Uterus (tissue), 4 donors: Measurements from ENCODE around the gene OR10V1. TPM values are rescaled to one million over a fixed set of nuclear protein-coding genes. Genes with fewer than 3 reads are reported as not detected.

Experiments
- DNase-seq, 2 donors: peaks; one replicate each; pipeline ENCODE4 v3.0.0-alpha.2; 2019 to 2020
- H3K27ac ChIP-seq, 2 donors: fragments of 200-600 bp; sonication (generic); 1 replicate in 1 of 2; 2 replicates in 1 of 2; pipeline ENCODE4 v1.5.1; 2016 to 2018
- H3K27me3 ChIP-seq, 2 donors: fragments of 200-600 bp; sonication (generic); one replicate each; pipeline ENCODE4 v1.5.1; 2018 to 2019; ENCODE audit warnings: control low read depth in 1 of 2
- H3K36me3 ChIP-seq, 2 donors: fragments of 200-600 bp; sonication (generic); one replicate each; pipeline ENCODE4 v1.5.1; 2019; ENCODE audit warnings: control low read depth in 1 of 2
- H3K4me1 ChIP-seq, 2 donors: fragments of 200-600 bp; sonication (generic); one replicate each; pipeline ENCODE4 v1.5.1; 2018 to 2019; ENCODE audit warnings: control low read depth in 1 of 2
- H3K4me3 ChIP-seq, 2 donors: fragments of 200-600 bp; sonication (generic); 1 replicate in 1 of 2; 2 replicates in 1 of 2; pipeline ENCODE4 v1.5.1; 2018 to 2019; ENCODE audit warnings: mild to moderate bottlenecking in 1 of 2
- H3K9me3 ChIP-seq, 2 donors: fragments of 200-600 bp; sonication (generic); one replicate each; pipeline ENCODE4 v1.5.1; 2019; ENCODE audit warnings: control low read depth in 1 of 2
- CTCF ChIP-seq, 4 experiments: fragments of 200-600 bp in 2 of 4; fragments of 450-650 bp in 2 of 4; sonication (generic) in 2 of 4; IDR thresholded peaks; one replicate each; pipeline ENCODE4 v1.5.1; 2016 to 2019; ENCODE audit warnings: antibody characterized with exemption in 4 of 4, mild to moderate bottlenecking in 2 of 4, moderate library complexity in 1 of 4
- POLR2A ChIP-seq, 2 donors: fragments of 450-650 bp; IDR thresholded peaks; one replicate each; pipeline ENCODE4 v1.6.1; 2016; ENCODE audit warnings: antibody characterized with exemption in 2 of 2, mild to moderate bottlenecking in 1 of 2, moderate library complexity in 1 of 2
- intact Hi-C: fragments of 100-400 bp; cut with DNase I; formaldehyde crosslinking; loops from one replicate; pipeline ENCODE4 v1.15.1; 2023; ENCODE audit warnings: low total_unique reads
- total RNA-seq, 4 donors: library from RNA; depleted of rRNA in 3 of 4; stranded (reverse); fragments of >200 nt in 3 of 4; gene quantifications; one replicate each; pipeline versions ENCODE4 v1.1.0 to v1.2.4, GENCODE V29; 2014 to 2023
- donor health status: DM: yes; HTN: yes; CAD: no.

Gene OR10V1
- not detected for total RNA-seq

- H3K4me3 ChIP-seq, result no peak within 1 kb of the TSS
- no peaks in the 10 kb centered on the region for H3K27me3 ChIP-seq
- intact Hi-C loops, result no loop called here
- DNase-seq, result no peak
- TF ChIP-seq POLR2A (IDR thresholded peaks at IDR 0.05) (no peak), CTCF (IDR thresholded peaks at IDR 0.05) (no peak)
- H3K9me3 ChIP-seq, result no peaks in the 10 kb centered on the region
- no peak within 1 kb of the TSS for H3K27ac ChIP-seq
- no peaks in the 10 kb centered on the region for H3K36me3 ChIP-seq
- H3K4me1 ChIP-seq, result no peaks in the 10 kb centered on the region
These were observed at the start of gene OR10V1 for GRCh38 chr11:59713745-59714144. OR10V1 (minus strand) TSS chr11:59713845; CDS start chr11:59713845, 0 bp downstream.

GRCh38 chr11:59761993-59762392 is 48.3 kb upstream of the OR10V1 start:
- no peaks in the 10 kb centered on the region for H3K9me3 ChIP-seq
- no peak overlapping the region for H3K4me3 ChIP-seq
- no peaks in the 10 kb centered on the region for H3K36me3 ChIP-seq
- H3K27ac ChIP-seq, result no peak overlapping the region
- TF ChIP-seq POLR2A (IDR thresholded peaks at IDR 0.05), result no peak
- no peak for TF ChIP-seq CTCF (IDR thresholded peaks at IDR 0.05)
- no peaks in the 10 kb centered on the region for H3K27me3 ChIP-seq
- H3K4me1 ChIP-seq, result no peaks in the 10 kb centered on the region
- no peak for DNase-seq
- intact Hi-C loops, result no loop called here

GRCh38 chr11:59760771-59761170 is 47.1 kb upstream of the OR10V1 start:
- H3K9me3 ChIP-seq, result no peaks in the 10 kb centered on the region
- H3K4me1 ChIP-seq, result no peaks in the 10 kb centered on the region
- intact Hi-C loops, result no loop called here
- no peak overlapping the region for H3K27ac ChIP-seq
- no peak for TF ChIP-seq CTCF (IDR thresholded peaks at IDR 0.05)
- no peak for TF ChIP-seq POLR2A (IDR thresholded peaks at IDR 0.05)
- no peaks in the 10 kb centered on the region for H3K27me3 ChIP-seq
- no peak for DNase-seq
- no peak overlapping the region for H3K4me3 ChIP-seq
- no peaks in the 10 kb centered on the region for H3K36me3 ChIP-seq

GRCh38 chr11:59759900-59760299 is 46.3 kb upstream of the OR10V1 start:
- no peaks in the 10 kb centered on the region for H3K9me3 ChIP-seq
- no peak for DNase-seq
- peak overlapping the region; percentile 44 to 58 for H3K27ac ChIP-seq
- H3K4me3 ChIP-seq, result no peak overlapping the region
- TF ChIP-seq POLR2A (IDR thresholded peaks at IDR 0.05) (no peak), CTCF (IDR thresholded peaks at IDR 0.05) (no peak)
- H3K27me3 ChIP-seq, result no peaks in the 10 kb centered on the region
- H3K4me1 ChIP-seq, result no peaks in the 10 kb centered on the region
- intact Hi-C loops, result no loop called here
- no peaks in the 10 kb centered on the region for H3K36me3 ChIP-seq

- Histone ChIP-seq H3K27ac (peak overlapping the region in 1 of 2 donors; percentile 58), H3K36me3 (no peaks in the 10 kb centered on the region), H3K4me1 (no peaks in the 10 kb centered on the region), H3K27me3 (no peaks in the 10 kb centered on the region), H3K9me3 (no peaks in the 10 kb centered on the region), H3K4me3 (no peak overlapping the region)
- intact Hi-C loops, result no loop called here
- no peak for DNase-seq
- no peak for TF ChIP-seq CTCF (IDR thresholded peaks at IDR 0.05)
- TF ChIP-seq POLR2A (IDR thresholded peaks at IDR 0.05), result no peak
These were observed 44.9 kb upstream of the OR10V1 start for GRCh38 chr11:59758401-59759037.
